HG03139 (cell line): Measurements from ENCODE around the gene GGT6.
"Not testable (repeated sequence)": the region's sequence is repeated elsewhere in the genome, so short reads cannot be mapped to it uniquely, and the experiment has no call there.

Experiments used
- ATAC-seq: cut with Tn5 transposase; IDR thresholded peaks from one replicate; pipeline ENCODE4 v1.9.1; 2021; ENCODE audit not compliant: unreplicated experiment

The GGT6 gene, protein sequence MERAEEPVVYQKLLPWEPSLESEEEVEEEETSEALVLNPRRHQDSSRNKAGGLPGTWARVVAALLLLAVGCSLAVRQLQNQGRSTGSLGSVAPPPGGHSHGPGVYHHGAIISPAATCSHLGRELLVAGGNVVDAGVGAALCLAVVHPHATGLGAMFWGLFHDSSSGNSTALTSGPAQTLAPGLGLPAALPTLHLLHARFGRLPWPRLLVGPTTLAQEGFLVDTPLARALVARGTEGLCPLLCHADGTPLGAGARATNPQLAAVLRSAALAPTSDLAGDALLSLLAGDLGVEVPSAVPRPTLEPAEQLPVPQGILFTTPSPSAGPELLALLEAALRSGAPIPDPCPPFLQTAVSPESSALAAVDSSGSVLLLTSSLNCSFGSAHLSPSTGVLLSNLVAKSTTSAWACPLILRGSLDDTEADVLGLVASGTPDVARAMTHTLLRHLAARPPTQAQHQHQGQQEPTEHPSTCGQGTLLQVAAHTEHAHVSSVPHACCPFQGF

DNA sequence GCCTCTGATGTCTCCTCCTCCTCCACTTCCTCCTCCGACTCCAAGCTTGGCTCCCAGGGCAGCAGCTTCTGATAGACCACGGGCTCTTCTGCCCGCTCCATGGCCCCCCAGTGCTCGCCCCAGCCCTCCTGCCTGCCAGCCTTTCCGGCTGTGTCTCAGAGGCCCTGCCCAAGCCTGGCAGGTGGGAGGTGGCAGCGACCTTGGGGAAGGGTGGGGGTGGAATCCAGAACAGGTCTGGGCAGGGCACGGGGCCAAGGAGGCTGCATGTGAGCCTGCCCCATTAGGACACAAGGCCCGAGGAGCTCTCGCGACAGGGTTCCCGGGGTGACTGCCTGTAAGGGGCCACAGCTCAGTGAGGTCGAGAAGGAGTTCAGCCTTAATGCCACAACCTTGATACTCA, at the start of gene GGT6:
GGT6 (minus strand) TSS at position 157 of the 400 bp plus-strand sequence; CDS start at position 101, 56 bp downstream.
- ATAC-seq: no peak

DNA sequence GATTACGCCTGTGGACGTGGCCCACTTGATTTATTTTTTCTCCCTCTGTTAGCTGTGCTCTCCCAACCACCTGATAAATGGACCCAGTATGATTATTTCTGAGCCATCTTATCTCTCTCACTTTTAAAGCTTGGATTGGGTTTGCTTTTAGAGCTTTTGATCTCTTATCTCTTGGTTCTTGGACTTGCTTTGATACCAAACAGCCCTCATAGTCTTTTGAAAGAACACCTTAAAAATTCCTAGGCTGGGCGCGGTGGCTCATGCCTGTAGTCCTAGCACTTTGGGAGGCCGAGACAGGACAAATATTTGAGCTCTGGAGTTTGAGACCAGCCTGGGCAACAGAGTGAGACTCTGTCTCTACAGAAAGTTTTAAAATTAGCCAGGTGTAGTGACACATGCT, 49.8 kb upstream of the GGT6 start:
- ATAC-seq: no peak

DNA sequence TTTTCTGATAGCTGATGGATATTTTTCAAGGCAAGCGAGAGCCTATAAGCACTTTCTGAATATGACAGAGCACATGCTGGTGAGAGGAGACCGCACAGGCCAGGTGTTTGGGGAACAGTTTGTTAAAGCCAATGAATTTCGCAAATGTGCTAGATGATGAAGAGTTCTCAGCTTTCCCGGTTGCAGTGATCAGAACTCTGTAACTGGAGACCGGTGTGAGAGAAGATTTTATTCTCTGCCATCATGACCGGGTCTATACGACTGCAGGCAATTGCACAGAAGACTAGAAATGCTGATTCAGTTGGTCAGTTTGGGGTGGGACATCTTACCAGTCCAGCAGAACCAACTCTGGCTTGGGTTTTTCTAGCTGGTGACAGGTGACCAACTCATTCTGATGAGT, 49.4 kb upstream of the GGT6 start:
- ATAC-seq: no peak

DNA sequence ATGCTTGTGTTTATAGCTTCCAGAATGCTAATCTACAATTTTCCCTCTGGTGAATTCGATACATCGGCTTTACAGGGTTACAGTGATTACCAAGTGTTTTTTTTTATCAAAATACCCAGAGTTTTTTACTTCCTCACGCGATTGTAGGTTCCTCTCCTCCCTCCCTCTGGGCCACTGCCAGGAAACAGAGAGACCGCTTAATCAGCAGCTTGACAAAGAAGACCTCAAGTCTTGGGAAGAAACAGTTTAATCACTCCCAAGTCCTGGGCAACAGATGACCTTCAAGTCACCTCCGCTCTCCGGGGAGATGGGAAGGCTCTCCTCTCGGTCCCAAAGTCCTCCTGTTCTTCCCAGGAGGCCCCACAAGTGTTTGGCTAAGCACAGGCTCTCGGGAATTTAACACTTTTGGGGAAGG, 47.4 kb upstream of the GGT6 start:
- no peak for ATAC-seq

DNA sequence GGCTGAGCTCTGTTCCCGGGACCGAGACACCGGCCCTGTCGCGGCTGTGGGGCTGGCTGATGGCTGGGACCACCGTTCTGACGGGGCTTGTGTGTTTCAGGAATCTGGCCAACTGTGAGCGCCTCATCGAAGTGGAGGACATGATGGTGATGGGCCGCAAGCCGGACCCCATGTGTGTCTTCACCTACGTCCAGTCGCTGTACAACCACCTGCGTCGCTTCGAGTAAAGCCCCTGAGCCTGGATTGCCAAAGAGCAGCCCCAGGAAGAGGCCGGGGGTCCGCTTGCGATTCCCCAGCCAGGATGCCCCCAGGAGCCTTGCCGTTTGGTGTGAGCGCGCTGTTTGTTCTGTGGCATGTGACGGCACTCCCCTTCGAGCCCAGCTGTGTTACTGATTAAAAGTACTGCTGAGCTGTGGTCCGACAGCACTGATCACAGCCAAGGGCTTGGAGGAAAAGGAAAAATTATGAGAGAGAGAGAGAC, 46.9 kb upstream of the GGT6 start:
- ATAC-seq: no peak

DNA sequence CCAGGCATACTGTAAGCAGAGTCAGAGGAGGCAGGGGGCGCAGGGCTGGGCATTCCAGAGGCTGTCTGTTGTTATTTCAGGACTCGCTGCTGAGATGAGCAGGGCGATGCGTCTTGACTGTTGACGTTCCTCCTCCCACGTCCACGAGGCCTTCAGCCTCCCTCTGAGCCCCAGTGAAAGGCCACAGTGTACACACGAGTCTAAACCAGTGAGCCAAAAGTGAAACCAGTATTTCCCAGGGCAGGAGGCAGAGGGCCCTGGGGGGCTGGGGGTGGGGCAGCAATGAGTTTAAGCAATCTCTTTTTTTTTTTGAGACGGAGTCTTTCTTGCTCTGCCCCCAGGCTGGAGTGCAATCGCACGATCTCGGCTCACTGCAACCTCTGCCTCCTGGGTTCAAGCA, 45.4 kb upstream of the GGT6 start:
- ATAC-seq: no peak

DNA sequence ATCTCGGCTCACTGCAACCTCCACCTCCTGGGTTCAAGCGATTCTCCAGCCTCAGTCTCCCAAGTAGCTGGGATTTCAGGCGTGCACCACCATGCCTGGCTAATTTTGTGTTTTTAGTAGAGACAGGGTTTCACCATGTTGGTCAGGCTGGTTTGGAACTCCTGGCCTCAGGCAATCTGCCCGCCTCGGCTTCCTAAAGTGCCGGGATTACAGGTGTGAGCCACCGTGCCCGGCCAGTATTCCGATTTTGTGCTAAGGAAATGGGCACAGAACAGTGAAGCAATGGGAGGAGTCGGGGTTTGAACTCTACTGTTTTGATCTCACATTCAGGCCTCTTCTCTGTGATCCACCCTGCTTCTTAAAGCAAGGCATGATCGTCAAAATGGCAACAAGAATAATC, 44.4 kb upstream of the GGT6 start:
- ATAC-seq: not testable (repeated sequence)

DNA sequence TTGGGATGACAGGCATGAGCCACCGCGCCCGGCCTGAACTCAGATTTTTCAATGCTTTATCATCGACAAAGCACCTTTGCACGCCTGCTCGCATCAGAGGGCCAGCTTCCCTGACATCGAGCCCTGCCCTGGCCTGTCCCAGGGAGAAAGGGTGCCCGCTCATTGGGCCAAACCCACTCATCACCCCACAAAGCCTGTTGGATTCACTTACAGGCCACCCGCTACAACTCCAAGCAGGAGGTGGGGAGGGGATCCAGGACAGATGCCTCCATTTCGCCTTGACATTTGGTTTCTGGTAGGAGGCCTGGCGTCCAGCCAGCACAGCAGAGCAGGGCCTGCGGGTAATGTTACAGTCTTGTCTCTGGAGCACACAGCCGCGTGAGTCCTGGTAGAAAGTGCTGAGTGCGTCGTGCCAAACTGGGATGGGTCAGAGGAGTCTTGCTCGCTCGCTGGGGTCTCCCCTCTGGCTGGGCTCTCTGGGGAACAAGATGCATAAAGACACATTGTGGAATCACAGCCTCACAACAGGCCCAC, 43.8 kb upstream of the GGT6 start:
- no peak for ATAC-seq

DNA sequence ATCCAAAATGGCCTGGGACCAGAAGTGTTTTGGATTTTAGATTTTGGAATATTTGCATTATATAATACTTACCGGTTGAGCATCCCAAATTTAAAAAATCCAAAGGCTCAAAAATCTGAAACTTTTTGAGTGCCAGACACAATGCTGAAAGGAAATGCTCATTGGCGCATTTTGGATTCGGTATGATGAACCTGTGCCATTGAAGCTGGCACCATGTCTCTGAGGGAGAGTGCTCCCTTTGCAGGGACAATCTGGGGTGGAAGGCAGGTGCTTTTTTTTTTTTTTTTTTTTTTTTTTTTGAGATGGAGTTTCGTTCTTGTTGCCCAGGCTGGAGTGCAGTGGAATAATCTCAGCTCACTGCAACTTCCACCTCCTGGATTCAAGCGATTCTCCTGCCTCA, 41.7 kb upstream of the GGT6 start:
- ATAC-seq: no peak

DNA sequence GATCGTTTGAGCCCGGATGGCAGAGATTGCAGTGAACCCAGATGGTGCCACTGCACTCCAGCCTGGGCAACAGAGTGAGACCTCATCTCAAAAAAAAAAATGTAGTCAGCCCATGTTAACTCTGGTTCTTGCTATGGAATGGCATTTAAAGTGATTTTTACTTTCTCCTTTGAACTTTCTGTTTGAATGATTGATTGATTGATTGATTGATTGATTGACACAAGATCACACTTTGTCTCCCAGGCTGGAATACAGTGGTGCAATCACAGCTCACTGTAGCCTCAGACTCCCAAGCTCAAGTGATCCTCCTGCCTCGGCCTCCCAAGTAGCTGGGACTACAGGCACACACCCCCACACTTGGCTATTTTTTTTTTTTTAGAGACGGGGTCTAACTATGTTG, 40.9 kb upstream of the GGT6 start:
- ATAC-seq: no peak

DNA sequence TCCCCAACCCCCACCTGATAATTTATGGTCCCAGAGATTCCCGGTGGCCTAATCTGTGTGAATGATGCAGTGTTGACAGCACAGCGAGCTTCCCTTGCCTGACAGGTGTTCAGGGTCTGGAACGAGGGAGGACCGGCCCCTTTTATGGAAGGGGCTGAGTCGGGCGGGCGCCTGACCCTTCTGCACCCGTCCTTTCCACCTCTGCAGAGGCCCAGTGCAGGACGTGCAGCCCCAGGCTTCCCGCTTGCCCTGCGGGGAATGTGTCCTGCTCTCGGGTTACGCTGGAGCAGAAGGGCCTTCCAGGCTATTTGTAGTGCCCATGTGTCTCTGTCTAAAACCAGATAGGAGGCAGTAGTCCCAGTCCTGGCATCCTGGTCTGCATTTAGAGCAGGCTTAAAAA, 40.2 kb upstream of the GGT6 start:
- ATAC-seq: no peak

DNA sequence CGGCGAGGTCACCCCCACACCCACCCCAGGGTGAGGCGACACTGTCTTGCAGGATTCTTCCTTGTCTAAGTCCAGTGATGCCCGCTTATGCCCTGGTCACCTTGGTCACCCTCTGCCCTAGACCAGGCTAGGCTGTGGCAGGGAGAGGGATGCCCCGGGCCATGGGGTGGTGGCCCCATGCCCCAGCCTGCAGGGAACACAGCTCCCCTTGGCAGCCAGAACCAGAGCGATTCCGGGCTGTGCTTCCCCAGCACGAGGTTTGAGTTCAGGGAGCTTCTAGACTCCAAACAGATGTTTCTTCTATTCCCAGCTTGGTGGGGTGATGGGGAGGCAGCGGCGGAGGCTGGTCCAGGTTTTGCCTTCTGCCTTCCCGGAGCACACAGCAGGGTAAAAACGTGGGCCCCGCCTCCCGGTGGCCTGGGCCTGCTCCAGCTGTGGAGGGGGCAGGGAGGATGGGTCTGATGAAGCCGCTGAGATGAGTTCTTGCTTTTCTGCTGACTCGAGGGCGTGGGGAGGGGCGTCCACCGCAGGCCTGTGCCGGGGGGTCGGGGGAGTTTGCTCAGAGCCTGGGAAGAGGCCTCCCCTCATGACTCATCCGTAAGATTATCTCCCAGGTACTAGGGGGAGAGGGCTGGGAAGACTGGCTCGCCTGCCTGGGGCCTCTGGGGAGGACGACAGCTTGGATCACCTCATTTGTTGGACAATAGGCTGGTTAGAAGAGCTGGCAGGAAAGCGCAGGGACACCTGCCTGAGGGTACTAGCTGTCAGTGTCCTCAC, 39.3 kb upstream of the GGT6 start:
- ATAC-seq: no peak

DNA sequence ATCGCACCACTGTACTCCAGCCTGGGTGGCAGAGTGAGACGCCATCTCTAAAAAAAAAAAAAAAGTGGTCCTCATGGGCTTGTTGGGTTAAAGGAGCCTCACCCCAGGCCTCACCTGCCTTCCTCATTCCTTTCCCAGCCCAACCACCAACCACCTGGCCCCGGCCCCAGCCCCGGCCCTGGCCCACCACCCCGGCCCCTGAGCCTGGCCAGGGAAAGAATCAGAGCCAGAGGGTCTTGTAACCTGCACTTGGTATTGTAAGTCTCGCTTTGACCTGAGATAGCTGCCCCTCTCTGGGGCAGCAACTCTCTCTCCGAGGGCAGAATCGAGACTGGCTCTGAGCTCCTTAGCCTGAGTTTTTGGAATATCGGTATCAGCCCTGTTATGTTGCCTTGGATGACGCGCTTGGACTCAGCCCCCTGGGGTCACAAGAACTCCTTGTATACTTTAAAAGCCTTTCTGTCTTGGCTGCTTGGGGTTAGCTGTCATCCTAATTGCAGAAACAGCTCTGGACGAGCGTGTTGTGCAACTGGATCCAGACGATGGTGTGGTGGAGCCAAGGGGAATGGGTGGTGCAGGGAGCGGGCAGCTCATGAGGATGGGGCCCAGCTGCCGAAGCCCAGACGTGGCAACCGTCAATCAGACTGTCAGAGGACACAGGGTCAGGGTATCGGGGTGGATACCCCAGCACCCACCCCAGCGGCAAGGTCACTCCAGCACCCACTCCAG, 38.6 kb upstream of the GGT6 start:
- ATAC-seq: no peak

DNA sequence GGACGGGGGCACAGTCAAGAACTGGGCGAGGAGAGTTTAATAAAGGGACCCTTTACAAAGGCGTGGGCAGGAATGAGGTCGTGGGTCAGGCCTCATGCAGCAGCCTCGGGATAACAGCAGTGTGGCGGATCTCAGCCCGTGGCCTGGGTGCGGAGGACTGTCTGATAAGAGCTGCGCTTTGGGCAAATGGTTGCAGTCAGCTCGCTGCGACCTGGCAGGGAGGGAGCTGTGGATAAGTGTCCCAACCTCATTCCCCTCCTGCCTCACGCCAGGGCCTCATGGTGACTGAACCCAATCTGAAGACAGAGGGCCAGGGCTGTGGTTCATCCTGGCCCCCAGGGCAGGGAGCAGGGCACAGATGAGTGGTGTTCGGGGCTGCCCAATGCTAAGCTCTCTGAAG, 37.6 kb upstream of the GGT6 start:
- no peak for ATAC-seq

DNA sequence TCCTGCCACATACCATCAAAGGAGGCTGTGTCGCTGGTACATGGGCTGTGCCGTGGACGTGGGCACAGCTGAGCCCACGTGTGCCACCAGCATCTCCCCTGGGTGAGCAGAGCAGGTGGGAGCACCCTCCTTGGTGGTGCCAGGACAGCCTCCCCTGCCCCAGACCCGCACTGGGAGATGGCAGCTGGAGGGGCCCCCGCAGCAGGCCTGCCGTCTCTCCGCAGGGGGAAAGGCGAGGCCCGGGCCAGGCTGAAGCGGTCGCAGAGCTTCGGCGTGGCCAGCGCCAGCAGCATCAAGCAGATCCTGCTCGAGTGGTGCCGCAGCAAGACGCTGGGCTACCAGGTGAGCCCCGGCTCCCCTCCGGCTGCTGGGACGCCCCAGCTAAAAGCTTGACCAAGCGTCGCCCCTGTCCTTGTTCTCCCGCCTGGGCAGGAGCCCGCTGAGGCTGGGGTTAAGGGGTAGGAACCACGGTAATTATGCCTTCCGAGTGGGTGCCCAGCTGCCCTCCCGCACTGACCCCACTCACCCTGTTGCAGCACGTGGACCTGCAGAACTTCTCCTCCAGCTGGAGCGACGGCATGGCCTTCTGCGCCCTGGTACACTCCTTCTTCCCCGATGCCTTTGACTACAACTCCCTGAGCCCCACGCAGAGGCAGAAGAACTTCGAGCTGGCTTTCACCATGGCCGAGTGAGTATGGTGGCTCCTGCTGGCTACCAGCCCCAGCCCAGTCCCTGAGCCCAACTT, 36.4 kb upstream of the GGT6 start:
- no peak for ATAC-seq

DNA sequence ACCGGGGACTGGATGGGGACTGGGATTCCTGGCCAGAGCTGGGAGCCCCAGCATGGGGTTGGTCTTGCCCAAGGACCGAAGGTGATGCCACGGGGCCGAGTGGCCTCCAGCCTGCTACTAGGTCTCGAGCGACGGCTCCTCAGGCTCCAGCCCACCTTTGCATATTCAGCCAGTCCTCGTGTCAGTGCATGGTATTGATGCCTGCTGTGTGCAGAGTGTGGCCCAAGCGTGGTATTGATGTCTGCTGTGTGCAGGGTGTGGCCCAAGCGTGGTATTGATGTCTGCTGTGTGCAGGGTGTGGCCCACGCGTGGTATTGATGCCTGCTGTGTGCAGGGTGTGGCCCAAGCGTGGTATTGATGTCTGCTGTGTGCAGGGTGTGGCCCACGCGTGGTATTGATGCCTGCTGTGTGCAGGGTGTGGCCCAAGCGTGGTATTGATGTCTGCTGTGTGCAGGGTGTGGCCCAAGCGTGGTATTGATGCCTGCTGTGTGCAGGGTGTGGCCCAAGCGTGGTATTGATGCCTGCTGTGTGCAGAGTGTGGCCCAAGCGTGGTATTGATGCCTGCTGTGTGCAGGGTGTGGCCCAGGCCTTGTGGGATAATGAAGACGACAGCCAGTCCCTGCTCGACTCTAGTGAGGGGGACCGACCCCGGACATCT, 35.4 kb upstream of the GGT6 start:
- ATAC-seq: not testable (repeated sequence)

DNA sequence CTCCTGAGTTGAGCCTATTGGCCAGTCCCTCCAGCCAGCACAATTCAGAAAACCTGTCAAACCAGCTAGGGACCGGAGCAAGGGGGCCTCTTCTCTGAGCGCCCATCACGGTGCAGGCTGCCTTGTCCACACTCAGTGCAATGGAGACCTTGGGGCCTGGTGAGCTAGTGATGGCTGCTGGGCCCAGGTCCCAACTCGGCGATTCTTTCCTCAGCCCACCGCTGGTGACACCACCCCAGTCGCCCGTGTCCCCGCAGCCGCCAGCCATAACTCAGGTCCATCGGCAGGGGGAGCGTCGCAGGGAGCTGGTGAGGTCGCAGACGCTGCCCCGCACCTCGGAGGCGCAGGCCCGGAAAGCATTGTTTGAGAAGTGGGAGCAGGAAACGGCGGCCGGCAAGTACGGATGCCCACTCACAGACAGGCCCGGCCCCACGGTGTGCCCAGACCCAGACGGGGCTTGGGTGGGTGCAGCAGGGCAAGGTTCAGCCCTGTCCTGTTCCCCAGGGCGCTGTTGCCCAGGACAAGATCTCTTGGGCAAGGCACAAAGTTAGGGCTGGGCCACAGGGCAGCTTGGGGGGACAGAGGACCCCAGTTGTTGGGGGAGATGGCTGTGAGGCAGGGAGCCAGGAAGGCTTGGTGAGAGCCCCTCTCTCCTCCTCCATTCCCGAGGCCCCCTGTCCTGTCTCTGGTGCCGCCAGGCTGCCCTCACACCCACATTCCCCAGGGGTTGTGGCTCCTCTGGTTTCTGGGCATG, 34.7 kb upstream of the GGT6 start:
- ATAC-seq: no peak

DNA sequence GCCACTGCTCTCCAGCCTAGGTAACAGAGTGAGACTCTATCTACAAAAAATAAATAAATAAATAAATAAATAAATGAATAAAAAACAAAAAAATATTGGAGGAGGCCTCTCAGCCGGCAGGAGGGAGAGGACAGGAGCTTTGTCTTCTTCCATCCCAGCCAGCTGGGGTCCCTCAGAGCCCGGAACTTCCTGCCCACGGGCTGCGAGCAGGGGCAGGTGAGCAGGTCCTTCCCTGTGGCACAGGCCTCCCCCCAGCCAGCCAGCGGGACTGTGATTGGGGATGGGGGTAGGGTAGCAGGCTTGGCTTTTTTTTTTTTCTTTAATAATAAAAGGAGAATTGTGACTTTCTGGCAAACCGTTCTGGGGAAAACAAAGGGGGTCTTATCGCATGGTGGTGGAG, 34.0 kb upstream of the GGT6 start:
- ATAC-seq: no peak

DNA sequence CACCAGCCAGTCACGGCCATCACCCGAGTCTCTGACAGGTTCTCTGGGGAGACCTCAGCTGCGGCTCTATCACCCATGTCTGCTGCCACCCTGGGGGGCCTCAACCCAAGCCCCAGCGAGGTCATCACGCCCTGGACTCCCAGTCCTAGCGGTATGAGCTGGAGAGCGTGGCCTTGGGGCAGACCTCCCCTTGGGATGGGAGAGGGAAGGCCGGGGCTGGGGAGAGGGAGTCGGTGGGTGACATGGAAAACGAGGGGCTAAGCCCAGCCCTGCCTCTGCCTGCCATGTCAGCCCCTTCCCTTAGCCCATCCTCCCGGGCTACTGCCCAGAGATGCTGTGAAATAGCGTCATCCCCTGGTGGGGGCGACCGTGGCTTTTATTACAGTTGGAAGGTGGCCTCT, 32.6 kb upstream of the GGT6 start:
- ATAC-seq: no peak
